ENCODE data around the gene GPATCH8.

DNA sequence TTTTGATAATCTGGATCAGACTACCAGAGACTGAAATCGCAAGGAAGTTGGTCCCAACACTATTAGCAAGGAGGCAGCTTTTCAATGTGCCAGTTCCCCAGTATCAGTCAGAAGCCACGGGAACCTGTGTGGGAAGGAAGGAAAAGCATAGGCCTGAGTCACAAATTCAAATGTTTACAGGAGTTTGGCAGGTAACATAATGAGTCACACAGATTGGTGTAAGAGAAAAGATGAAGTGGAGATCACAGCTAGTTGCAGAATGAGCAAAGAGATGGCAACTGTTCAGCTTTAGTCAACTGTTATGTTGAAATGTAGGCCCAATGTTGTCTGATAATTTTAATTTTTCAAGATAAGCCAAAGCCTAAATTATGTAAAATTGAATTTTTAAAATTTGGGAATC, 85.7 kb downstream of the GPATCH8 start:
- TF ChIP-seq ZFP30 (CRISPR knock-in tag; IDR thresholded peaks at IDR 0.05; ENCODE audit: borderline replicate concordance): no peak
- TF ChIP-seq EP300 (IDR thresholded peaks at IDR 0.05; ENCODE audit: low read length): no peak
- no peak for TF ChIP-seq CTCF (IDR thresholded peaks at IDR 0.05 in 2 of 3, conservative IDR thresholded peaks at IDR 0.05 in 1 of 3; ENCODE audit: insufficient read depth in 2 of 3, low read depth in 1 of 3, low read length in 3 of 3)
- no peak for TF ChIP-seq ZNF280B (CRISPR knock-in tag; IDR thresholded peaks at IDR 0.05)
- TF ChIP-seq, protein P1, sequence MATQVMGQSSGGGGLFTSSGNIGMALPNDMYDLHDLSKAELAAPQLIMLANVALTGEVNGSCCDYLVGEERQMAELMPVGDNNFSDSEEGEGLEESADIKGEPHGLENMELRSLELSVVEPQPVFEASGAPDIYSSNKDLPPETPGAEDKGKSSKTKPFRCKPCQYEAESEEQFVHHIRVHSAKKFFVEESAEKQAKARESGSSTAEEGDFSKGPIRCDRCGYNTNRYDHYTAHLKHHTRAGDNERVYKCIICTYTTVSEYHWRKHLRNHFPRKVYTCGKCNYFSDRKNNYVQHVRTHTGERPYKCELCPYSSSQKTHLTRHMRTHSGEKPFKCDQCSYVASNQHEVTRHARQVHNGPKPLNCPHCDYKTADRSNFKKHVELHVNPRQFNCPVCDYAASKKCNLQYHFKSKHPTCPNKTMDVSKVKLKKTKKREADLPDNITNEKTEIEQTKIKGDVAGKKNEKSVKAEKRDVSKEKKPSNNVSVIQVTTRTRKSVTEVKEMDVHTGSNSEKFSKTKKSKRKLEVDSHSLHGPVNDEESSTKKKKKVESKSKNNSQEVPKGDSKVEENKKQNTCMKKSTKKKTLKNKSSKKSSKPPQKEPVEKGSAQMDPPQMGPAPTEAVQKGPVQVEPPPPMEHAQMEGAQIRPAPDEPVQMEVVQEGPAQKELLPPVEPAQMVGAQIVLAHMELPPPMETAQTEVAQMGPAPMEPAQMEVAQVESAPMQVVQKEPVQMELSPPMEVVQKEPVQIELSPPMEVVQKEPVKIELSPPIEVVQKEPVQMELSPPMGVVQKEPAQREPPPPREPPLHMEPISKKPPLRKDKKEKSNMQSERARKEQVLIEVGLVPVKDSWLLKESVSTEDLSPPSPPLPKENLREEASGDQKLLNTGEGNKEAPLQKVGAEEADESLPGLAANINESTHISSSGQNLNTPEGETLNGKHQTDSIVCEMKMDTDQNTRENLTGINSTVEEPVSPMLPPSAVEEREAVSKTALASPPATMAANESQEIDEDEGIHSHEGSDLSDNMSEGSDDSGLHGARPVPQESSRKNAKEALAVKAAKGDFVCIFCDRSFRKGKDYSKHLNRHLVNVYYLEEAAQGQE (IDR thresholded peaks at IDR 0.05; ENCODE audit: borderline replicate concordance): no peak
- TF ChIP-seq, protein P1 (CRISPR knock-in tag; IDR thresholded peaks at IDR 0.05; ENCODE audit: low read depth): no peak

Data from K562 (cell line).